ENCODE measurements around the gene UROC1.

DNA sequence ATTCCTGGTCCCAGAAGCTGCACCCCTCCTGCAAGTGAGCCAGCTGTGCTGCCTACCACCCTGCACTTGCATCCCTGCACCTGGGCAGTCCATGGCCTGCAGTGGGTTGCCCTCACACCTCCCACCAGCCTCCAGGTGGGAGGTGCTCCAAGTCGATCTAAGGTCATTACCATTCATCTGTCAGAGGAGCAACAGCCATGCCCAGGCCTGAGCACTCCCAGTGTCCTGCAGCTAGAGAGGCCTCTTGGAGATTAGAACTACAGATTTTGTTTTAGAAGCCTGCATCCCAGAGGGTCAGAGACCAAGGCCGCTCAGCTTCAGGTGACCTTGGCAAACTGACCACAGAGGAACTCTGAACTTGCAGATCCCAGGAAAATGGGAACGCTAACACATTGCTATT is 32.9 kb downstream of the UROC1 start:
- TF ChIP-seq CTCF (IDR thresholded peaks at IDR 0.05) (no peak), POLR2A (IDR thresholded peaks at IDR 0.05) (no peak)
